Fibroblast of gingiva (primary cell): Measurements from ENCODE around the gene DHX35.

Experiments used
- DNase-seq: peaks from one replicate; pipeline ENCODE4 v3.0.0-alpha.2; 2011; ENCODE audit warnings: low read depth

The DHX35 gene

DNA sequence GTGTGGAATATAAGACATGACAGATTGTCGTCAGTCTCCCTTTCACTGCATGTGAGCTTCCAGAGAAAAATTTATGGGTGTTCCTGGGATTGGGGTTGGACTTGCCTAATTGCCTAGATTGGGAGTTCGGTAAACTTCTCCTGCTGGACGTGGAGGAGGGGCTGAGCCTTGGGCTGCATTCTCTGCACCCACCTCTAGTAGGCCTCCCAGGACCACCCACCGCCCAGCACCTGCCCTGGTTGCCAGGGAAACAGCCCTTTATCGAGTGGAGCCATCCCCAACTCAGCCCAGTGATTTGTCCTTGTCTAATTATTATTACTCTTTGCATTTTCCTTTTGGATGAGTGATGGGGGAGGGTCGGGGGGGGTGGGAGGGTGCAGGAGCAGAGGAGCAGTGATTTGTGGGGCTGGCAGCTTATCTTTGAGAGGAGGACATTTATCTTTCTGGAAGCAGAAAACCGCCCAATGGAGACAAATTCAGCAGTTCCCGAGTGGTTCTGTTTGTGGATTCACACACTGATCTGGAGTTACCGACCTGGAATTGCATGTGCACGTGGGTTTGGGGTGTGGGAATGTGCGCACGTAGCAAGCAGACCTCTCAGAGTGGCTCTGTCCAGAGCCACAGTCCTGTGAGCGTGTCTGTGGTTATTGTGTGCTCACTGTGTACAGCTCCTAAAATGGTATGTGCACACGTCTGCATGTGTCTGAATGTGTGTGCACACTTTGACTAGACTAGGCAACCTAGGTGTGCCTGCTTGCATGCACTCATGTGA lies 104.5 kb downstream of the DHX35 start:
- no peak for DNase-seq

DNA sequence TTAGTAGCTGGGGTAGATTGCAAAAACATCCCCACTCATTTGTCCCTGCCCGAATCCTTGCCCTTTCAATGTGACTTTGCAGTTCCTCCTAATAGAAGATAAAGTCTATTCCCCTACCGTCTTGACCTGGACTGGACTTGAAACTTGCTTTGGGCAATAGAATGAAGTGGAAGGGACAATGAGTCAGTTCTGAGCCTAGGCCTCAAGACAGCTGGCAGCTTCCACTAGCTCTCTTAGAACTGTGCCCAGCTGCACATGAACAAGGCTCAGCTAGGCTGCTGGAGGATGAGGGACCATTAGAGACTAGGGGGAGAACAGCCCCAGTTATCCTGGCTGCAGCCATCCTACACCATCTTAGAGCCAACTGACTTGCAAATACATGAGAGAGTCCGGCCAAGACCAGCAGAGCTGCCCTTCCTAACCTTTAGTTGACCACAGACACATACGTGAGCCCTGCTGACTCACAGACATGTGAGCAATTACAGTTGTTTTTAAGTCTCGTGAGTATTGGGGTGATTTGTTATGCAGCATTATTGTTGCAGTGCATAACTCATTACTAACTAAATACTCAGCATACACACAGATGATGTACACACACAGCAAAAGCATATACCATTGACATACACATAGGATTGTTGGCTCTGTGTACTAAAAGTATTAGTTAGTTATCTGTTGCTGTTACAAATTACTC lies 105.5 kb downstream of the DHX35 start:
- peak; percentile 10 for DNase-seq

DNA sequence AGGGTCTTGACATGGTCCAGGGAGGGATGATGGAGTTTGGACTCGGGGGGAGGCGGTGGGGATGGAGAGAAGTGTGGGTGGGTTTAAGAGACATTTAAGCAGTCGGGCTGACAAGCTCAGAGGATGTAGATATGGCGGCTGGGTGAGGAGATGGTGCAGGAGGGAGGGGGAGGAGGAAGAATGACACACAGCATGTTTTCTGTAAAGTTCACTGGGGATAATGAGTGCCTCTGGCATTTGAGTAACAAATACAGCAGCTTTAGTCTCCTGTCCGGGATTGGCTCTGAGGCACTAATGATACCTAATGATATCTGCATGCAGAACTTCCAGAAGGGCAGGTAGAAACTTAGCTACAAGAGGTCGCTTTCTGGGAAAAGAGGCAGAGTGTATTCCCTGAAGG lies 107.8 kb downstream of the DHX35 start:
- DNase-seq = no peak

DNA sequence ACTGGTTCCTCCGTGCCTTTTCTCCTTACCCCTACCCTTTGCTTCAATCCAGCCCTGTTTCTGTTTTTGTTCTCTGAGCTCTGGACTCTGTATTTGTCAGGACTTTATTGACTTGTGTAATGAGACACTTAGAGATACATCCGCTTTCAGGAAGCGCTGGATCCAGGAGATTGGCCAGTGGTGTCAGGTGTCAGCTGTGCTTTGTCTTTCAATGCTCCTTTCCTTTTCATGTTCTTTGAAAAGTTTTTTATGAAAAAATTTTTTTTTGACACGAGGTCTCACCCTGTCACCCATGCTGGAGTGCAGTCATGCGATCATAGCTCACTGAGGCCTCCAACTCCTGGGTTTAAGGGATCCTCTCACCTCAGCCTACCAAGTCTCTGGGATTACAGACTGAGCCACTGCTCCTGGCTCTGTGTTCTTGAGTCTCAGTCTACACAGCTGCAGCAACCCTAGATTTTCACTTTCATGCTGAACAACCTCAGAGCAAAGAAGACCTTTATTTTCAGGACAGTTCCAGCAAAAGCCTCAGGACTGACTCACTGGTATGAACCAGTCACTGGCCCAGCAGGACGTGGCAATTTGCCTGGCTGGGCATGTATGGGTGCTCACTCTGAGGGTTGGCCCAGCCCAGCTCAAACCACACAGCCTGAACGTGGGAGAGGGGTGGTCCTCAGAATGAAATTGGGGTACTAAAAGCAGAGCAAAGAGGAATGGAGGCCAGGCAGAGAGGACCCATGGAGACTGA lies 108.5 kb downstream of the DHX35 start:
- peak; percentile 48 for DNase-seq

DNA sequence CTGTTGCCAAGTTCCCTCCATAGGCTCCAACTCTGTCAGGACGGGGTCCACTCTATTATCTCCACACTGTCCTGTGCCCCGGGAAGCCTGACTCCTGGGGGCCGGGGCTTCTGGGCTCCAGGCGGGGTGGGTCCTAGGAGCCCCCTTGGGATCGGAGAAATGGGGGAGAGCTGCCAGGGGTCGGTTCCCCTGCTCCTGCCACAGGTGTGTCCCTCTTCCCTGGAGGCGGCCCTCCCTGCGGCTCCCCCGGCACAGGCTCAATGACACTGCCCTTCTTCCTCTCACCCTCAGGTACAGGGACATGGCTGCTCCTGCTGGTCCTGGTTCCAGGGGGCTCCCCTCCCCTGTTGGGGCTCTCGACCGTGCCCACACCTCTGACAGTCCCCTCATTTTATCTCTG lies 110.0 kb downstream of the DHX35 start:
- no peak for DNase-seq

DNA sequence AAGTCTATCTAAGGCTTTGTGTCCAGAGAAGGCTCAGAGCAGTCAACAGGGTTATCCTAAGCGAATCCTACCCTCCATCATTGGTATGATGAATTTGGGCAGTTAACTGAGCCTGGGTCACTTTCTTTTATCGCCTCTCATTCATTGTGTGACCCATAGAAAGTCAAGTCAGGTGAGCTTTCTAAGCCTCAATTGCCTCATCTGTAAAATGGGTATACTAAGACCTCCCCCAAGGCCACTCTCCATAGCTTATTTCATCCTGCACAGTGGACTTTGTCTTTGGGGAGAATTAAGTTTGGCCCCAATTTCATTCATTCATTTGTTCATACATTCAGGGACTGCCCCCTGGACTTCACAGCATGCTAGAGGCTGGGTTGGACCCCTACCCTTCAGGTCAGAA lies 110.5 kb downstream of the DHX35 start:
- DNase-seq = no peak

DNA sequence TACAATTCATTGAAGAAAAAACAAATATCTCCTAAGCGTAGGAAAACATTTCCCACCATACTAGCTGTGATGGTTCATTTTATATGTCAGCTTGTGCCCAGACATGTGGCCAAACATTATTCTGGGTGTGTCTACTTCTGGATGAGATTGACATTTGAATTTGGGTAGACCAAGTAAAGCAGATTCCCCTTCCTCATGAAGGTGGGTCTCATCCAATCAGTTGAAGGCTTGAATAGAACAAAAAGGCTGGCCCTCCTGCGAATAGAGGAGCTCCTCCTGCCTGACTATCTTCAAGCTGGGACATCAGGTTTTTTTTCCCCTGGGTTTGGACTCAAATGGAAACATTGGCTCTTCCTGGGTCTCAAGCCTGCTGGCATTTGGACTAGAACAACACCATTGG lies 113.6 kb downstream of the DHX35 start:
- no peak for DNase-seq

DNA sequence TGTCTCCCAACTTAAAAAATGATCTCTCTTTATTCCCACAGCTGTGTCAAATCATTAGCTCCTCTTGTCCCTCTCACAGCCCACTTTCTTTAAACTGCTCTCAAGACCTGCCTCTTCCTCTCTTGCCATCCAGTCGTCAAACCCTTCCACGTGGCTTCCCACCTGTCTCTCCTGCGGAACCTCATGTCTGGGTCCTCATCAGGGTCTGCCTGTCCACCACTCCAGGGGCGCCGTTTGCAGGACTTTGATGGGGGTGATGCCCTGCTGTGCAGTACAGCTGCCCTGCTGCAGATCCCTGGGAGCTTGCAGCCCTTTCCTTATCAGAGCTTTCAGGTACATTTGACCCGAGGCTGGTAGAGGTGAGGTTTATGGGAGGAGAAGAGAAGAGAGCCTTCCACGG lies 114.8 kb downstream of the DHX35 start:
- no peak for DNase-seq

DNA sequence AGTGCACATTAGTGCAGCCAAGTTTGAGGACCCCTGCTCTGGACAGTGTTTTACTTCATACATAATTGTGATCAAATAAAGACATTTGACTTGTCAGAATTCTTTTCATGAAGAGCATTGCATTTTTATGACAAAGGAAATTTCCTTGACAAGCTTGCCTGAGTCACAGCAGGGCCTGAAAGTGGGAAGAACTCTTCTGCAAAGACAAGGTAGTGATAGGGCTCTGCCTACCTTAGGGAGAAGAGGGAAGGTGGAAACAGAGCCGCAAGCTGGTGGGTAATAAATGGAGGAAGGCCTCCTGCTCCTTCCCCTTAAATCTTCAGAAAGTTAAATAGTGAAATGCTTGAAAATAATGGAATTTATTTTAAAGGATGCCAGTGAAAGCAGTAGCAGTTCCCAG lies 118.2 kb downstream of the DHX35 start:
- DNase-seq = no peak

DNA sequence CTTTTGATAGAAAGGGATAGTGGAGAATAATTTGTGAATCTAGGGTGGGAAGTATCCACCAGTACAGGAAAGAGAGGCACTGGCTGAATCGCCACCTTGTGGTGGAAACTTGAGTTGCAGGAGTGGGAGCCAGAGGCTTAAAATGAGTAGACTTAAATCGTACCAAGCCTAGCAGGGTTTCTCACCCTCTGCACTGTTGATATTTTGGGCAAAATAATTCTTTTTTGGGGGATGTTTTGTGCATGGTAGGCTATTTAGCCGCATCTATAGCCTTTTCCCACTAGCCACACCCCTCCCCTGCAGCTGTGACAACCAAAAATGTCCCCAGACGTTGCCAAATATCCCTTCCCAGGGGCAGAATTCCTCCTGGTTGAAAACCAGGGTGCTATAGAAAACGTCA lies 119.1 kb downstream of the DHX35 start:
- peak; percentile 65 for DNase-seq

DNA sequence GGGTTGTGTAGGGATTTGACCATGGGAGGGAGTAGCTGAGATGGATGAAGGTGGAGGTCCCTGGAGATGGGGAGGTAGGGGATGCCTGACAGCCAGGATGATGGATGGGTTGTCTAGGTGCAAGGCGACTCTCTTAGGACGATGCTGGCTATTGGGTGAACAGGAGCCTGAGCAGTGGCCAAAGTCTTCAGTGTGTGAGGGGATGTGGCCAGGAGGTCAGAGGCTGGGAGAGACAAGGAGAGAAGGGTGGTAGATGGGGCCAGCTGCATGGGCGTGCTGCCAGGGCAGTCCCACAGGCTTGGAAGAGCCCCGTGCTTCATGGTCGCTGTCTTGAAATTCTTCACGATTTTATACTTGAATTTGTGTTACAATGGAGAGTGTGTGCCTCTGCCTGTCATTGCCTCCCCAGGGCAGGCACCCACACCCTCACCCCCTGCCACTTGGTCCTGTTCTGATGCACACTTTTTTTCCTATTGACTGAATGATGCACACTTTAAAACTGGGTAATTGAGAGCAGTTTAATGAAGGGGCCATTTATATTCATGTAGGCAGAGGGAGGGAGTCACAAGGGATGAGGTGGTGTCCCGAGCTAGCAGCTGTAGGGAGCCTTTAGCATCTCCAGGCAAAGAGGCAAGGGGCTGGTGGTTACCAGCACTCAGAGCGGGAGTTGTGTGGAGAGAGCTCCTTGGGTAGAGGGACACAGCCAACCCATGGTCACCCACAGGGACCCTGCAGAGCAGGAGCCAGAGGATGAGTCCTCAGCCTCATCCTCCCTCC lies 120.7 kb downstream of the DHX35 start:
- DNase-seq = no peak

DNA sequence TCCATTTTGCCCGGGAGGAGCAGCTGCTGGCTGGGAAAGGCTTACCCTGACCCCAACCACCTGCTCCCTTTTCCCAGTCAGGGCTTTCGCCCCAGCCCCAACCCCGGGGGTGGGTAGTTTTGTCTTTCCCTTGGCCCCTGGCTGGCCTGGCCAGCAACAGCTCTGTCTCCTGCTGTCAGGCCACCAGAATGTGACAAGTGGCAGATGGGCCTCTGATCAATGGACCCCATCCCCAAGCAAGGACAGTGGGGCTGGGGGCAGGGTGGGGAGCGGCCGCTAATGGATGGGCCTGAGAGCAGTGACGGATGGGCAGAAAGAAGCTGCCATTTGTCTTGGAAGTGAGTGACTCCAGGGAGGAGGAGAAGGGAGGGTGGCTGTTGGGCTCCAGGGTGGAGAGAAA lies 121.6 kb downstream of the DHX35 start:
- DNase-seq = no peak

DNA sequence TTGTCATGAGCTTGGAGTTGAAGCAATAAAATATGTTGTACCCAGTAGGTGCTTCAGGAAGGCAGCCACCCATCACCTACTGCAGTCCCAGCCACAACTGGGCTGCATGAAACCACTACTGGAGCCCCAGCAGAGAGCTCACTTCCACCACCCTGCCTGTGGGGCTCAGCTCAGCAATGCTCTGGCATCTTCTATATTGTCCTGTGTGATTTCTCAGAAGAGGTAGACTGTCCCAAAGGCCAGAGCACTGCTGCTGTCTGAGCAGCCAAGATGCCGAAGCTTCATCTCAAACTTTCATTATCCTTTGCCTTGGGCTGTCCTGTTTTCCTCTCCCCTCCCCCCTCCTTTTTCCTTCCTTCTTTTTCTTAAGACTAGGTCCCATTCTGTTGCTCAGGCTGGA lies 126.9 kb downstream of the DHX35 start:
- no peak for DNase-seq
